Measurements from ENCODE around the gene FKBP5. TPM values are rescaled to one million over a fixed set of nuclear protein-coding genes. Genes with fewer than 3 reads are reported as not detected.

Gene FKBP5
- total RNA-seq, 4 donors from 2014 or later, result 453 to 676 (median 478) TPM

- peaks cover 0 to 53% (median 2%) of the 10 kb centered on the region in 3 donors for H3K4me1 ChIP-seq
- WGBS, 2 donors (ENCODE audit: low coverage in 1 of 2), result 45 to 82% methylated on average over 3 of the region's 3 CpGs
- peaks cover 21 to 96% of the 10 kb centered on the region in 2 donors for H3K36me3 ChIP-seq
- no peaks in the 10 kb centered on the region for H3K27me3 ChIP-seq
- peak; percentile 17 for ATAC-seq
- H3K9me3 ChIP-seq, result no peaks in the 10 kb centered on the region
- no peak overlapping the region for H3K4me3 ChIP-seq
- peak overlapping the region in 3 of 4 donors; percentile 35 to 44 (median 36) for H3K27ac ChIP-seq
- no peak for TF ChIP-seq CTCF (IDR thresholded peaks at IDR 0.05)
- no peak for TF ChIP-seq EP300 (IDR thresholded peaks at IDR 0.05)
- no peak for TF ChIP-seq POLR2A (IDR thresholded peaks at IDR 0.05)
- no peak for TF ChIP-seq POLR2AphosphoS5 (IDR thresholded peaks at IDR 0.05)
Observed at GRCh38 chr6:35611240-35611639, 77.5 kb downstream of the FKBP5 start.

GRCh38 chr6:35610830-35611229 lies 77.9 kb downstream of the FKBP5 start:
- peak; percentile 35 for TF ChIP-seq POLR2AphosphoS5 (IDR thresholded peaks at IDR 0.05)
- no peak for TF ChIP-seq CTCF (IDR thresholded peaks at IDR 0.05)
- Histone ChIP-seq H3K4me1 (peaks cover 0 to 57% (median 2%) of the 10 kb centered on the region in 3 donors), H3K9me3 (no peaks in the 10 kb centered on the region), H3K27ac (peak overlapping the region in 3 of 4 donors; percentile 35 to 44 (median 36)), H3K36me3 (peaks cover 21 to 96% of the 10 kb centered on the region in 2 donors), H3K4me3 (no peak overlapping the region), H3K27me3 (no peaks in the 10 kb centered on the region)
- WGBS, 2 donors (ENCODE audit: low coverage in 1 of 2), result 95 to 96% methylated on average over 3 of the region's 3 CpGs
- ATAC-seq, result peak; percentile 58

- Histone ChIP-seq H3K4me1 (peaks cover 0 to 66% (median 9%) of the 10 kb centered on the region in 3 donors), H3K27ac (peak overlapping the region in 3 of 4 donors; percentile 9 to 36 (median 27))
Observed at GRCh38 chr6:35609588-35609987, 79.1 kb downstream of the FKBP5 start.

GRCh38 chr6:35607517-35608233 lies 81.0 kb downstream of the FKBP5 start:
- peaks cover 9 to 80% of the 10 kb centered on the region in 2 donors for H3K36me3 ChIP-seq
- 0 to 86% methylated on average over 1 to 8 of the region's 13 CpGs for WGBS, 2 donors (ENCODE audit: low coverage in 1 of 2)
- H3K4me1 ChIP-seq, result peaks cover 14 to 73% (median 22%) of the 10 kb centered on the region in 3 donors

More at GRCh38 chr6:35609588-35609987, 79.1 kb downstream of the FKBP5 start:
- no peak for ATAC-seq
- Histone ChIP-seq H3K27me3 (no peaks in the 10 kb centered on the region), H3K9me3 (no peaks in the 10 kb centered on the region), H3K4me3 (no peak overlapping the region), H3K36me3 (peaks cover 21 to 96% of the 10 kb centered on the region in 2 donors)
- WGBS, 2 donors (ENCODE audit: low coverage in 1 of 2), result 100% methylated on average over 1 of the region's 1 CpG; no CpG with 5 or more reads in 1 of the 2 donors
- TF ChIP-seq EP300 (IDR thresholded peaks at IDR 0.05), result no peak
- TF ChIP-seq POLR2A (IDR thresholded peaks at IDR 0.05), result no peak
- TF ChIP-seq CTCF (IDR thresholded peaks at IDR 0.05), result no peak
- no peak for TF ChIP-seq POLR2AphosphoS5 (IDR thresholded peaks at IDR 0.05)

GRCh38 chr6:35605600-35605999 lies 83.1 kb downstream of the FKBP5 start:
- H3K36me3 ChIP-seq, result peaks cover 0 to 59% of the 10 kb centered on the region in 2 donors
- 92 to 94% methylated on average over 2 to 6 of the region's 6 CpGs for WGBS, 2 donors (ENCODE audit: low coverage in 1 of 2)
- peaks cover 26 to 75% (median 36%) of the 10 kb centered on the region in 3 donors for H3K4me1 ChIP-seq
- TF ChIP-seq POLR2A (IDR thresholded peaks at IDR 0.05), result no peak
- TF ChIP-seq CTCF (IDR thresholded peaks at IDR 0.05), result no peak
- TF ChIP-seq EP300 (IDR thresholded peaks at IDR 0.05), result no peak
- no peak for TF ChIP-seq POLR2AphosphoS5 (IDR thresholded peaks at IDR 0.05)
- no peaks in the 10 kb centered on the region for H3K27me3 ChIP-seq
- peak overlapping the region in 3 of 4 donors; percentile 8 to 51 (median 24) for H3K27ac ChIP-seq
- H3K9me3 ChIP-seq, result no peaks in the 10 kb centered on the region
- no peak for ATAC-seq
- no peak overlapping the region for H3K4me3 ChIP-seq

More at GRCh38 chr6:35607517-35608233, 81.0 kb downstream of the FKBP5 start:
- H3K27me3 ChIP-seq, result no peaks in the 10 kb centered on the region
- no peaks in the 10 kb centered on the region for H3K9me3 ChIP-seq
- no peak for ATAC-seq
- no peak overlapping the region for H3K4me3 ChIP-seq
- TF ChIP-seq EP300 (IDR thresholded peaks at IDR 0.05) (no peak), POLR2AphosphoS5 (IDR thresholded peaks at IDR 0.05) (no peak)
- peak overlapping the region in 1 of 4 donors; percentile 34 for H3K27ac ChIP-seq

All from gastroesophageal sphincter (tissue), 4 donors.